Esophagus squamous epithelium (tissue), 4 donors: ENCODE data around the gene ANKRD22.

Experiments used
- POLR2A ChIP-seq, 4 donors: fragments of 450-650 bp; IDR thresholded peaks; one replicate each; pipeline ENCODE4 v1.6.1; 2017; ENCODE audit warnings: antibody characterized with exemption in 4 of 4, mild to moderate bottlenecking in 4 of 4, moderate library complexity in 3 of 4
- TF ChIP-seq, protein P1 (sequence below), 6 experiments: fragments of 450-650 bp in 4 of 6; fragments of 200-600 bp in 2 of 6; sonication (generic) in 2 of 6; IDR thresholded peaks; one replicate each; pipeline ENCODE4 v1.5.1; 2016 to 2019; ENCODE audit warnings: antibody characterized with exemption in 6 of 6, mild to moderate bottlenecking in 4 of 6, moderate library complexity in 4 of 6

DNA sequence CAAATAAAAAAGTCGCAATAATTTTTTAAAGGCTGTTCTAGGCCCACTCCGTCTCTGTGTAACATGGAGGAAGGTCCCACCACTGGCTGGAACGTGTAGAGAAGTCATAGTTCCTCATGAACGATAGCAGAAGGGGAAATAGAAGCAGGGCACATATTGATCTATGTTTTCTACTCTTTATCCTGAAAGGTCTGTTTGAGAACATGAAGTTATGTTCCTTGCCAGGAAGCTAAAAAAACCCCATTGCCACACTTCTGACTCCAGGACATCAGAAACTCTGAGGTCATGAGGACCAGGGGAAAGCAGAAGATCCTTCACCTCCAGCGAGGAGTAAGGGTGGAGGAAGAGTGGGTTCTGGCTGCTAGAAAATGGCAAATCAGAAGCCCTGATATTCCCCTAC, 10.8 kb downstream of the ANKRD22 start:
- TF ChIP-seq, protein P1, sequence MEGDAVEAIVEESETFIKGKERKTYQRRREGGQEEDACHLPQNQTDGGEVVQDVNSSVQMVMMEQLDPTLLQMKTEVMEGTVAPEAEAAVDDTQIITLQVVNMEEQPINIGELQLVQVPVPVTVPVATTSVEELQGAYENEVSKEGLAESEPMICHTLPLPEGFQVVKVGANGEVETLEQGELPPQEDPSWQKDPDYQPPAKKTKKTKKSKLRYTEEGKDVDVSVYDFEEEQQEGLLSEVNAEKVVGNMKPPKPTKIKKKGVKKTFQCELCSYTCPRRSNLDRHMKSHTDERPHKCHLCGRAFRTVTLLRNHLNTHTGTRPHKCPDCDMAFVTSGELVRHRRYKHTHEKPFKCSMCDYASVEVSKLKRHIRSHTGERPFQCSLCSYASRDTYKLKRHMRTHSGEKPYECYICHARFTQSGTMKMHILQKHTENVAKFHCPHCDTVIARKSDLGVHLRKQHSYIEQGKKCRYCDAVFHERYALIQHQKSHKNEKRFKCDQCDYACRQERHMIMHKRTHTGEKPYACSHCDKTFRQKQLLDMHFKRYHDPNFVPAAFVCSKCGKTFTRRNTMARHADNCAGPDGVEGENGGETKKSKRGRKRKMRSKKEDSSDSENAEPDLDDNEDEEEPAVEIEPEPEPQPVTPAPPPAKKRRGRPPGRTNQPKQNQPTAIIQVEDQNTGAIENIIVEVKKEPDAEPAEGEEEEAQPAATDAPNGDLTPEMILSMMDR (IDR thresholded peaks at IDR 0.05): no peak
- no peak for TF ChIP-seq POLR2A (IDR thresholded peaks at IDR 0.05)
